HL-60/S4 treated with phorbol 12-myristate 13-acetate at 8.2 ng/mL for 4 days and 3 days (cell line): ENCODE data around the gene VPS54.

Experiments
- in situ Hi-C: fragments of 300-500 bp; cut with MboI; formaldehyde crosslinking; loops from 2 replicates; pipeline ENCODE4 v1.15.0; 2022; ENCODE audit warnings: low sequenced_read_pairs

VPS54 gene

DNA sequence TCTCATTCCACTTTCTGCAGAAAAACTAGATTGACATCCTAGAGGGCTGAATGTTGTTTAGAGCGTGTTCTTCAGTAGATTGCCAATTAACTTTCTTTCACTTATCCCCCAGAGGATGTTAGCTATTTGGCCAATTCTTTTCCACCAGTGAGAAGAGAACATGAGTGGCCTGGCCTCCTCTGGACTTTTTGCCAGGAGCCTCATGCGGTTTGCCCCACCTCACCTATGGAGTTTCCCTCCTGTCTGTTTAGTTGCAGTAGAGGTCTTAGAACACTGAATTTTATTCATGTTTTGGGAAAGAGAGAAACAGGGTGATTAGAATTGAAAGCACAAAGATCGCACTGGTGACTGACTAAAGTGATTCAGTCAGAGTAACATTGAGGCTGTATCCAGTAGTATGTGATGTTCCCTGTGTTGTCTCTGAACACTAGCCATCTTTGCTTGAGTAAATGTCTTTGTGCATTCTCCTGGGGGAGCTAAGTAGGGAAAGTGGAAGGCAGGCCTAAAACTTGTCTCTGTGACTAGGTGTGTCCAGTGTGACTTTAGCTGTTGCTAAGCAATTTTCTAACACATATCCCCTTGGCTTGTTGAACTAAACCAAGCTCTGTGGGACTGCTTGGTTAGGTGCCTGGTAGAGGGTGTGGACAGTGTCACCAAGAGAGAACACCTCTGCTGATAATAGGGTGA lies 143.5 kb downstream of the VPS54 start:
- in situ Hi-C loops = no loop called here

GRCh38 chr2:63875131-63875527 lies 144.1 kb downstream of the VPS54 start:
- in situ Hi-C loops = no loop called here

DNA sequence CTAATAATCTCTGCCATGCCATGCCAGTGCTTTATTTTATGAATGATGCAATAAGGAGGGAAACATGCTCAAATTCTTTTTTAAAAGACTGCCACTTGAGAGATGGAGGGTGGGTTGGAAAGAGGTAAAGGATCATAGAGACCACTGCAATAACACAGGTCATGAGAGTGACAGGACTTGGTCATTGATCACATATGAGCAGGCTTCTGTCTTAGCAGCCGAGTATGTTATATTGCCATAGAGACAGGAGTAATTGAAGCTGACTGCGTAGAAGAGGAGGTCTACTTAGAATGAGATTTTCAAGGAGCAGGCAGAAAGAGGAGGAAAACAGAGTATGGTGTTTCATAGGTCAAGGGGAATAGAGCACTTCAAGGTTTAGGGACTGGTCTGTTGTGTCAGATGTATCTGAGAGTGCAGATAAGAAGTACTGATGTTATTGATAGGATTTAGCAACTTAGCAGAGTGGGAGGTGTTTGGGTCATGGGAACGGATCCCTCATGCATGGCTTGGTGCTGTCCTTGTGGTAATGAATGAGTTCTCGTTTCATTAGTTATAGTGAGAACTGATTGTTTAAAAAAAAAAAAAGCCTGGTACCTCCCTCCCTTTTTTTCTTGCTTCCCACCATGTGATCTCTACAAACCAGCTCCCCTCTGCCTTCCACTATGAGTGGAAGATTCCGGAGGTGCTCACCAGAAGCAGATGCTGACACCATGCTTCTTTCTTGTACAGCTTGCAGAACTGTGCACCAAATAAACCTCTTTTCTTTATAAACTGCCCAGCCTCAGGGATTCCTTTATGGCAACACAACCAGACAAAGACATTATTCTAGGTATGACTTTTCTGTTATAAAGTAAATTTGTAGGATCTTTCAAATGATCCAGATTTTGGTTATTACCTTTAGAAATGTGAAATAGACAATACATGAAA lies 144.8 kb downstream of the VPS54 start:
- in situ Hi-C loops = loop anchor here (25.0 kb wide), 1 partner anchor 187 kb away; no protein-coding TSS in a partner anchor

GRCh38 chr2:63872571-63873328 lies 146.5 kb downstream of the VPS54 start:
- in situ Hi-C loops = loop anchor here (25.0 kb wide), 1 partner anchor 185 kb away; no protein-coding TSS in a partner anchor

DNA sequence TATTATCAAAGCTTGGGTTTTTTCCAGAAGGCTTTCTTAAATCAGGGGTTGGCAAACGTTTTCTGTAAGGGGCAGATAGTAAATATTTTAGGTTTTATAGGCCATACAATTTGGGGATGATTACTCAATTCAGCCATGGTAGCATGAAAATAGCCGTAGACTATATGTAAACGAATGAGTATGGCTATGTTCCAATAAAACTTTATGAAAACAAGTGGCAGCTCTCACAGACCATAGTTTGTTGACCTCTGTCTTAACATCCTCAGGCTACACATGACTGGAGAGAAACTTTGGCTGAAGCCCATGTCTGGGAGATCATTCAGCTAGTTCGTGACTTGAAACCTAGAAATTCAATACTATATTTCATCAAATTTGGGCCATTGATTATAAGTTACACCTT lies 147.4 kb downstream of the VPS54 start:
- in situ Hi-C loops = loop anchor here (25.0 kb wide), 1 partner anchor 185 kb away; no protein-coding TSS in a partner anchor

DNA sequence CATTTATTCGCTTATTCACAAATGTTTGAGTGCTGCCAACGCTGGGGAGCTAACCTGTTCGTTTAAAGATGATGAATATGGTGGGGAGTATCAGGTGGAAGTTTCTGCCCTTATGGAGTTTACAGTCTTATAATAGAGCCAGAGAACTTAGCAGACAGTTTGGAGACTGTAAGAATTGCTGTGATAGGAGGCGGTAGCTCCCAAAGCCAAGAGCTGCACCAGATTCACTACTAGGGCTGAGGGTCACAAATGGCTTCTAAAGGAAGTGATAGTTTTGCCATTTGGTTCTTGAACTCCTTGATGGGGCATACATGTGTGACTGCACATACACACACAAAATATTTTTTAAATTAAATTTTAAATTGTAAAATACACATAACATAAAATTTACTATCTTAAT lies 148.5 kb downstream of the VPS54 start:
- in situ Hi-C loops = loop anchor here (25.0 kb wide), 1 partner anchor 183 kb away; no protein-coding TSS in a partner anchor

DNA sequence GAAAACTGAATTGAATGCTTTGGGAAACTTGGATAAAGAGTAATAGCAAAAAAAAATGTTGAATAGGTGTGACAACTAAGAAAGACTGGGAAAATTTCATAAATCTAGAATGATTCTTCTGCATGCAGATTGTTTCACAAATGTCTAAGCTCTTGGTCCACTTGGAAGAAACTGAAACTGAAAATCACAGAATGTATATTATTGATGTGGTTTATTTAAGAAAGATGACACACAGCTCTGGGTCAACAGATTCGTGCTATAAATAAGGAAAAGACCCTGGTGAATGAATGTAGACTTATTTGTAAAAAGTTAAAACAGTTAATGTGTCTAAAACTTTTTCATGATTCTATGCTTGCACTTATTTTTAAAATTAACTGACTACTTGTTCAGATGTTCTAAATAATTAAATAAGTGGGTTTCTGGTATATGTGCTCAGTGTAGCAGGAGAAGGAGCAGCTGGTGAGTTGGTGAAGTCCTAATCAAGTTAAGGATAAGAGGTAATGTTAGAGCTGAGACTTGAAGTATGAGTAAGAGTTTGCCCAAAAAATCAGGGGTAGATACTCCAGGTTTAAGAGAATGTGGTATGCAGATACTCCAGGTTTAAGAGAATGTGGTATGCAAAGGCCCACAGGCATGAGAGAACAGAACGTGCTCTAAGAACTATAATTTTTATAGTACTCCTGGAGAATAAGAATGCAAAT lies 153.1 kb downstream of the VPS54 start:
- in situ Hi-C loops = loop anchor here (25.0 kb wide), 1 partner anchor 179 kb away; no protein-coding TSS in a partner anchor

DNA sequence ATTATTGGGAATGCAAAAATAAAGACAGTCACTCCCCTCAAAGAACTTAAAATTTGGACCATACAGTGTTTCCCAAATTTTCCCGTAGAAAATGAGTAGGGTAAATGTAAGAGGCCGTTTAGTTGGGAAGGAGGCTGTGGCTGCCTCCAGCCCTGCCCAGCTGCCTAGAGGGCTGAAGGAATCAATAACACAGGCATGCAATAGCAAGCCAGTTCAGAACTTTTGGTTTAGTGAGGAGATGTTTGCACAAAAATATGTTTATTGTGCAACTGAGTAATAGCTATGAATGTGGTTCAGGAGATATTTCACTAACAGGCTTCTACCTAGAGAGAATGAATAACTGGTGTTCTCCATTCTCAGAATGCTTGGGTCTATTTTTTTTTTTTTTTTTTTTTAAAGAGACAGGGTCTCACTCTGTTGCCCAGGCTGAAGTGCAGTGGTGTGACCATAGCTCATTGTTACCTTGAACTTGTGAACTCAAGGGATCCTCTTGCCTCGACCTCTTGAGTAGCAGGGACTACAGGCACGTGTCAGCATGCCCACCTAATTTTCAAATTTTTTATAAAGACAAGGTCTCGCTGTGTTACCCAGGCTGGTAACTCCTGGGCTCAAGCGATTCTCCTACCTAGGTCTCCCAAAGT lies 153.9 kb downstream of the VPS54 start:
- in situ Hi-C loops = loop anchor here (25.0 kb wide), 1 partner anchor 178 kb away; no protein-coding TSS in a partner anchor

- in situ Hi-C loops = loop anchor here (25.0 kb wide), 1 partner anchor 176 kb away; no protein-coding TSS in a partner anchor
These were observed 155.5 kb downstream of the VPS54 start for GRCh38 chr2:63863707-63864106.

DNA sequence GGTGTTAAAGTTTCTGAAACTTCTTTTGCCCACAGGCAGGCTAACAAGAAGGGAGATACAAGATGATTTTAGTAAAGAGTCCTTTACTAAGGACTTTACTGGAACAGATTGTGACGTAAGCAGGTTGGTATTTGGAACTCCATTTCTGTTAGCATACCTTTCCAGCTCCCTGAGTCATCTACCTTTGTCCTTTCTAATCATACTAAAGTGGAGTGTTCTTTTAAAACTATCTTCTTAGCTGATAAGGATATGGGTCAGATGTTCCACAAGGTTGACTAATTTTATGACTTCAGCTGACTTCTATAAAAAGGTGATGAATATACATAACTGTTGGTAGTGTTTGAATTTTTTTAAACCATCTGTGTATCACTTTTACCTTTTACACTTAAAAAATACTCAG lies 156.4 kb downstream of the VPS54 start:
- in situ Hi-C loops = loop anchor here (25.0 kb wide), 1 partner anchor 176 kb away; no protein-coding TSS in a partner anchor

GRCh38 chr2:63861220-63861822 lies 157.9 kb downstream of the VPS54 start:
- in situ Hi-C loops = loop anchor here (25.0 kb wide), 1 partner anchor 174 kb away; no protein-coding TSS in a partner anchor

- in situ Hi-C loops = loop anchor here (25.0 kb wide), 1 partner anchor 171 kb away; no protein-coding TSS in a partner anchor
These were observed 160.9 kb downstream of the VPS54 start for GRCh38 chr2:63858291-63858690.

GRCh38 chr2:63856303-63856603 lies 163.0 kb downstream of the VPS54 start:
- in situ Hi-C loops = loop anchor here (25.0 kb wide), 1 partner anchor 169 kb away; no protein-coding TSS in a partner anchor

DNA sequence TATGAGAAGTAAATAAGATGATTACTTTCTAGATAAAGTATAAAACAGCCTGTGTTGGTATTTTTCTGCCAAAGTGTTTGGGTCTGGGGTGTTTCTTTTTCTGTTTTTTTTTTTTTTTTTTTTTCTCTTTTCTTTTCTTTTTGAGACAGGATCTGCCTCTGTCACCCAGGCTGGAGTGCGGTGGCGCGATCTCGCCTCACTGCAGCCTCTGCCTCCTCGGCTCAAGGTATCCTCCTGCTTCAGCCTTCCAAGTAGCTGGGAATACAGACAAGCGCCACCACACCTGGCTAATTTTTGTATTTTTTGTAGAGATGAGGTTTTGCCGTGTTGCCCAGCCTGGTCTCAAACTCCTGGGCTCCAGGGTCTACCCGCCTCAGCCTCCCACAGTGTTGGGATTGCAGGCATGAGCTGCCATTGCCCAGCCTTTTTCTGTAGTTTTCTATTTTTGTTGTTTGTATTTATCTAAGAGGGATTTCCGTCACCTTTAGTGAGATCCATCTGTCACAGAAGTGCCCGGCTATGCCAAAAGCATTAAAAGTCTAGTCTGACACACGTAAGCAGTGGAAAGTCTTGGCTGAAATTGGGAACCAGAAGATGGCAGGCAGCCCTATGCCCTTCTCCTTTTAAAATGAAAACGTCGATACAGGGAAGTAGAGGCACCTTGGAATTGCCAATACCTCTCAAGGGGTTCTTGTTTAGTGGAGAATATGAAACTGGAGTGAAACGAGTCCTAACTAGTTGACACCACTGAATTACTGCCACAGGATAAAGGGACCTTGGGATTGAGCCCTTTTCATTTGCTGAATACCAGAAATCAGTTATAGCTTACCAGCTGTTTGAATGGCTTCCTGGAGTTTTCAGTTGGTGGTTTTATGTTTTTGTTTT lies 163.6 kb downstream of the VPS54 start:
- in situ Hi-C loops = loop anchor here (25.0 kb wide), 1 partner anchor 168 kb away; no protein-coding TSS in a partner anchor

DNA sequence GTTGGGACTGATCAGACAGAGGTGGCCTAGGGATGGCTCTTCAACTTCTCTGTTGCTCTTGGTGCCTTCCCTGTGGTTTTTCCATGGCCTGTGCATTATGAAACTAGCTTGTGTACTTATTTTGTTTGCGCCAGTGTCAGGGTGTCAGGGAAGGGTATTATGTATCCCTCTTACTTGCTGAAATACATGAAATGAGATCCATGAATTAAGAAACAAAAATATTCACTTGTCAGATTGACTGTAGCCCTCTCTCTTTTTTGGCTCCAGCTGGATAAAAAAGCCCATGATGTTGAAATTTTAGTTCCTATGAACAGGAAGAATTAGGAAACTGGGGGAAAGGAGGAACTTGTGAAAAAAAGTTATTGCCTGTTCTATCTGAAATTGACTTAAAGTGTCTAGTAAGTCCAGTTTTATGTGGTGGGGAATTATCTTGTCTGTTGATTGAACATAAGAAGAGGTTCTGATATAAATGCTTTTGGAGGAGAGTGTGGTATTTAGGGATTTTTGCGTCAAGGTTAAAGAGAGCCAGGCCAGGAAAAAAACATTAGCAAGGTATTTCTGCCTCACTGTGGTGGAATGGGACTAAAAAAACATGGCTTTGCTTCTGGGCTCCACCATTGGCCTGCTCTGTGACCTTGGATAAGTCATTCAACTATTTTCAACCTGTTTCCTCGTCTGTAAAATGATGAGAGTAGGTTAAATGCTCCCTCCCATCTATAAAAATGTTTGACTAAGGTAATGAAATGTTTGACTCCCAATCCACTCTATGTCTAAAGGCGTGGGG lies 165.5 kb downstream of the VPS54 start:
- in situ Hi-C loops = loop anchor here (25.0 kb wide), 1 partner anchor 166 kb away; no protein-coding TSS in a partner anchor

GRCh38 chr2:63851691-63852311 lies 167.4 kb downstream of the VPS54 start:
- in situ Hi-C loops = loop anchor here (25.0 kb wide), 1 partner anchor 164 kb away; no protein-coding TSS in a partner anchor

- in situ Hi-C loops = loop anchor here (25.0 kb wide), 1 partner anchor 163 kb away; no protein-coding TSS in a partner anchor
These were observed 168.6 kb downstream of the VPS54 start for GRCh38 chr2:63850649-63851048.
